IPS-20b (cell line): Measurements from ENCODE around the gene MMP2.

Experiments
- H3K27ac ChIP-seq: one replicate; pipeline ENCODE4 v1.5.1; 2013; ENCODE audit warnings: low read length
- H3K27me3 ChIP-seq: 2 replicates; pipeline ENCODE4 v1.6.1; 2013; ENCODE audit warnings: mild to moderate bottlenecking, low read length, inconsistent platforms; ENCODE audit not compliant: insufficient read depth
- H3K36me3 ChIP-seq: 2 replicates; pipeline ENCODE4 v1.6.1; 2013; ENCODE audit warnings: low read depth, mild to moderate bottlenecking, inconsistent platforms, low read length, moderate library complexity; ENCODE audit not compliant: insufficient read depth
- H3K4me1 ChIP-seq: 2 replicates; pipeline ENCODE4 v1.6.1; 2013; ENCODE audit warnings: mild to moderate bottlenecking, control low read depth, inconsistent platforms, low read length, moderate library complexity; ENCODE audit not compliant: insufficient read depth
- H3K4me3 ChIP-seq: 2 replicates; pipeline ENCODE4 v1.5.1; 2013; ENCODE audit warnings: mild to moderate bottlenecking, low read length, inconsistent platforms
- H3K9ac ChIP-seq: 2 replicates; pipeline ENCODE4 v1.6.1; 2013; ENCODE audit warnings: low read depth, mild to moderate bottlenecking, inconsistent platforms, low read length, moderate library complexity
- H3K9me3 ChIP-seq: 2 replicates; pipeline ENCODE4 v1.6.1; 2013; ENCODE audit warnings: mild to moderate bottlenecking, low read depth, low read length, inconsistent platforms; ENCODE audit not compliant: insufficient read depth

The MMP2 gene

DNA sequence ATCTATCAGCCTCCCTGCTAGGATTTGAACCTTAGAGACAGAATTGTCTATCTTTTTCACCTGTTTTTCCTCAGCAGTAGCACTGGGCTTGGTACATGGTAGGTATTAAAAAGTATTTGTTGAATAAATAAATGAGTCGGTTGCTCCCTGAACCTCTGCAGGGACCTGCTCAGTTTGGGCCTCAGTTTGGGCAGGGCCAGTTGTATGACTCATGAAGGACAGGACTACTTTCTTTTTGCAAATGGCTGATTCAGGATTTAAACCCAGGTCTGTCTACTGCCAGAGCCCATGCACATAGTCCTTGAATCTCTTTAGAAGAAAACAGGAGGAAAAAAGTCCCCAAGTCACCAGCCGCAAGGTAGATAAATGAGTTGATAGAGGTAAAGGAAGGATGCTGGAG is 3.1 kb downstream of the MMP2 start:
- Histone ChIP-seq H3K27me3 (peaks cover 40% of the 10 kb centered on the region), H3K4me3 (no peak overlapping the region), H3K27ac (no peak overlapping the region)

DNA sequence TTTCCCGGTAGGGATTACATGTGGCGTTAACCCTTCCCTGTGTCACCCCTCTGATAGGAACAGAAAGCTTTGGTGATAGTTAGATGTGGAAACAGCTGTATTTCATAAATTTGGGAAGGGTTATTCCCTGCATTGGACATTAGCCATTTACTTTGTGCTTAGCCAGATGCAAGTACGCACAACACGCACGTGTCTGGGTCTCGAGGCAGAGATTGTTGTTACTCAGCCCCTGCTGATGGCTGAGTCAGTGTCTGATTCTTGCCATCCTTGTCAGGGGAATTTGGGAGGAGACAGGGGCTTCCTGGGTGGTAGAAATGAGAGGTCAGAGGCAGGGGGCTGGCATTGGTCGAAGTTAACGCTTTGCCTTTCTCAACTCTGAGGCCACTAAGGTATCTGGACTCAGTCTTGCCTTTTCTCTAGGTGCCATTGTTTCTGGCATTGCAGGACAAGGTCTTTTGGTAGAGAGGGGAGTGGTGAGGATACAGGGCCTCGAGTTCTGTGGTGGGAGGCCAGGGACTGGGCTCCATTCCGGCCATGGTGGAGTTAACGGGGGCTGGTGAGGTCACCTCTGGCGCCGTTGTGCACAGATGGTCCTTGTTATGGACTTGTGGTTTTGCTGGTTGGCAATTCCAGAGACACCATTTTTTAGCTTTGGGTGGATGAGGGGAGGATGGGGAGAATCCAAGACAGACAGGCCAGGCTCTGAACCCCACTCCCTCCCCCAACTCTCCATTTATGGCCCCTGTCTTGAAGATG is 8.2 kb downstream of the MMP2 start:
- Histone ChIP-seq H3K36me3 (peaks cover 68% of the 10 kb centered on the region), H3K27me3 (no peaks in the 10 kb centered on the region), H3K9ac (no peak overlapping the region), H3K4me3 (no peak overlapping the region), H3K27ac (no peak overlapping the region), H3K4me1 (no peaks in the 10 kb centered on the region), H3K9me3 (no peaks in the 10 kb centered on the region)

More for the DNA sequence above, 3.1 kb downstream of the MMP2 start:
- H3K36me3 ChIP-seq, result peaks cover 36% of the 10 kb centered on the region; the same call in 1 of the 2 replicates
- no peaks in the 10 kb centered on the region for H3K9me3 ChIP-seq
- peaks cover 17% of the 10 kb centered on the region; the same call in 1 of the 2 replicates for H3K4me1 ChIP-seq
- H3K9ac ChIP-seq, result no peak overlapping the region

DNA sequence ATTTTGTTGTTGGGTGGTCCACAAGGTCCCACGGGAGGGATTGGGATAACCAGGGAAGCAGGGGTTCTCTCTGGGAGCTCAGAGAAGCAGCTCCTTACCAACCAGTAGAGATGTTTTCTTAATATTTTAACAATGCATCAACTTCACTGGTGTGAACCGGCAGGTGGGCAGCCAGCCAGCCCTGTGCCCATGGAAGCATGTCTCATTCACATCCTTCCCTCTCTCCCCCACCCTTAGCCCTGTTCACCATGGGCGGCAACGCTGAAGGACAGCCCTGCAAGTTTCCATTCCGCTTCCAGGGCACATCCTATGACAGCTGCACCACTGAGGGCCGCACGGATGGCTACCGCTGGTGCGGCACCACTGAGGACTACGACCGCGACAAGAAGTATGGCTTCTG is 9.3 kb downstream of the MMP2 start:
- no peaks in the 10 kb centered on the region for H3K4me1 ChIP-seq
- H3K4me3 ChIP-seq, result no peak overlapping the region
- H3K9me3 ChIP-seq, result no peaks in the 10 kb centered on the region
- H3K27ac ChIP-seq, result no peak overlapping the region
- peaks cover 66% of the 10 kb centered on the region for H3K36me3 ChIP-seq
- no peaks in the 10 kb centered on the region for H3K27me3 ChIP-seq
- no peak overlapping the region for H3K9ac ChIP-seq

DNA sequence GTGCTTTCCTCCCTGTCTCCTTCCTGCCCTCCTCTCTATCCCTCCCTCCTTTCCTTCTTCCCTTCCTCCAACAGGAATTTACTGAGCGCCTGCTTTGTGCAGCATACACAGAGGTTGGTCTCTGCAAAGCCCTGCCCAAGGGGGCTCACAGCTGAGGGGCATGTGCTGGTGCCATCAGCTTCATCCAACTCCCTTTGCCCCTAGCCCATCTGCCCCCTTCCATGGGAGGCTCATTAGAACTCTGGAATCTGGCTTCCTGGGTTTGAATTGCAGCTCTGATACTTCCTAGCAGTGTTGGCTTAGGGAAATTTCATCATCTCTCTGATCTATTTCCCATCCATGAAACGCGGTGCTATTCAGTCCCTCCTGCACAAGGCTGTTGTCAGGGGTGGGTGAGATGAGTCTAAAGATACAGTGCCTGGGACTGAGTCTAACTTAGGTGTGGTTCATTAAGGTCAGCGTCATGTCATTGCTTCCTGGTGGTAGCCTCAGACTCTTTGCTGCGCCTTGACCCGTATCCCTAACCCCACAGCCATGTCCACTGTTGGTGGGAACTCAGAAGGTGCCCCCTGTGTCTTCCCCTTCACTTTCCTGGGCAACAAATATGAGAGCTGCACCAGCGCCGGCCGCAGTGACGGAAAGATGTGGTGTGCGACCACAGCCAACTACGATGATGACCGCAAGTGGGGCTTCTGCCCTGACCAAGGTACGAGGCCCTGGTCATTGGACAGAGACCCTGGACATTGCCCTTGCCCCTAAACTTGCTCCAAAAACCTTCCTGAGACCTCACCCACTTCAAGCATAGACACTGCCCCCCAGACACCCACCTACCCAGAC is 10.3 kb downstream of the MMP2 start:
- no peaks in the 10 kb centered on the region for H3K9me3 ChIP-seq
- no peak overlapping the region for H3K4me3 ChIP-seq
- no peak overlapping the region for H3K9ac ChIP-seq
- H3K36me3 ChIP-seq, result peaks cover 62% of the 10 kb centered on the region
- no peak overlapping the region for H3K27ac ChIP-seq
- no peaks in the 10 kb centered on the region for H3K27me3 ChIP-seq
- H3K4me1 ChIP-seq, result no peaks in the 10 kb centered on the region

DNA sequence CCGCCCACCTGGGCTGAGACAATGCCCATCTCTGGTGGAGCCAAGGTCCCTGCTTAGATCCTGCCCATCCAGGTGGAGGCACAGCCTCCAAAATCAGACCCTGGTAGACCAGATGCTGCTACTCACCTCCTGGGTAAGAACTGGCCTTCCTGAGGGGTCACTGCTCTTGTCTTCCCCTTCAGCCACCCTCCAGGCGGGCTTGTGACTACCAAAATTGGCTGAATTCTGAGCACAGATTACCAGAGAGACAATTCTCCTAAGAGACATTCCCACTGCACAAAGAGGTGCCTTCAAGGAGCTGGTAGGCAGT is 10.9 kb downstream of the MMP2 start:
- peaks cover 56% of the 10 kb centered on the region for H3K36me3 ChIP-seq
- no peak overlapping the region for H3K27ac ChIP-seq
- no peak overlapping the region for H3K4me3 ChIP-seq
- H3K9me3 ChIP-seq, result no peaks in the 10 kb centered on the region
- no peak overlapping the region for H3K9ac ChIP-seq
- no peaks in the 10 kb centered on the region for H3K27me3 ChIP-seq
- H3K4me1 ChIP-seq, result no peaks in the 10 kb centered on the region

DNA sequence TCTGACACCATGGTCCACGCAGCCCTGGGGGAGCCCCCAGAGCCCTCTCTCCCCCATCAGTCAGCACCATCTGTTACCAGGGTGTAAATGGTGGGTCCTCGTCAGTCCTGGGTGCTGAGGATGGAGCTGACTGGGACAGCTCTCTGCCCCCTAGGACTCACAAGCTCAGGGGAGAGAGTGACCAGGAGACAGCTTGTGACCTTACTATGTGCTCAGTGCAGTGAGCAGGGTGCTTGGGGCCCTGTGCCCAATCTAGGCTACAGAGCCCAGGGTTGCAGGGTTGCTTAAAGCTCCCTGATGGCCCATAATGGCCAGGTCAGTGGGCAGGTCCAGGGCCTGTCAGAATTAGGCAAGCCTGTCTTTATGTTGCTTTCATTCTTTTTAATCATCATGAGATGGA is 11.3 kb downstream of the MMP2 start:
- Histone ChIP-seq H3K4me1 (no peaks in the 10 kb centered on the region), H3K9me3 (no peaks in the 10 kb centered on the region), H3K4me3 (no peak overlapping the region), H3K36me3 (peaks cover 52% of the 10 kb centered on the region), H3K27ac (no peak overlapping the region), H3K9ac (no peak overlapping the region), H3K27me3 (no peaks in the 10 kb centered on the region)

DNA sequence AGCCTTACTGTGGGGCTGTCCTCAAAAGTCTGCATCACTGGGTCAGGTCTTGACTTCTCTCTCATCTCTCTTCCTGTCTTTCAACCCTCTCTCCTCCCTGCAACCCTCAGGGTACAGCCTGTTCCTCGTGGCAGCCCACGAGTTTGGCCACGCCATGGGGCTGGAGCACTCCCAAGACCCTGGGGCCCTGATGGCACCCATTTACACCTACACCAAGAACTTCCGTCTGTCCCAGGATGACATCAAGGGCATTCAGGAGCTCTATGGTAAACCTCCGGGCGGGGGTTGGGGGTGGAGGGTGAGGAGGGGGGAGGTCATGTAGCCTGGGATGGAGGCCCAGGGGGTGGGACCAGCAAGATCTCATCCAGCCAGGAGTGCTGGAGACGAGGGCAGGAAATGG is 12.7 kb downstream of the MMP2 start:
- Histone ChIP-seq H3K4me3 (no peak overlapping the region), H3K9me3 (no peaks in the 10 kb centered on the region), H3K4me1 (no peaks in the 10 kb centered on the region), H3K36me3 (peaks cover 46% of the 10 kb centered on the region), H3K9ac (no peak overlapping the region), H3K27ac (no peak overlapping the region), H3K27me3 (no peaks in the 10 kb centered on the region)

DNA sequence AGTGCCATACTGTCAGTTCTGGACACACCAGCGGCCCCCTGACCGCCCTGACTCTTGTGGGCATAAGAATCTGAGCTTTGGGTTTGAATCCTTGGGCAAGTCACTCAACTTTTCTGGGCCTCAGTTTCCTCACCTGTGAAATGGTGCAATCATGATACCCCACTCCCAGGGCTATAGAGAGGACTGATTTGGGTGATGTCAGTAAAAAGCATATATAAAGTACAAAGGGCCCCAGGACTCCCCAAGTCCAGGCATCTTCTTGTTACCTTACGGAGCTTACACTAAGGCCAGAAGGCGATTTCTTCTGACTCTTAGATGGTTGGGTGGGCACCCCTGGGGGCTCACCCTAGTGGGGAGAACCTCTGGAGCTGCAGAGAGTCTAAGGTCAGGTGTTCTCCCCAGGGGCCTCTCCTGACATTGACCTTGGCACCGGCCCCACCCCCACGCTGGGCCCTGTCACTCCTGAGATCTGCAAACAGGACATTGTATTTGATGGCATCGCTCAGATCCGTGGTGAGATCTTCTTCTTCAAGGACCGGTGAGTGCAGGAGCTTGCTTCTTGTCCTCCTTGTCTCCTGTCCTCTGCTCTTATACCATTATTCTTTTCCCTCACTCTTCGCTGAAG is 13.9 kb downstream of the MMP2 start:
- H3K4me3 ChIP-seq, result no peak overlapping the region
- H3K9ac ChIP-seq, result no peak overlapping the region
- H3K9me3 ChIP-seq, result no peaks in the 10 kb centered on the region
- H3K36me3 ChIP-seq, result peaks cover 40% of the 10 kb centered on the region
- H3K27ac ChIP-seq, result no peak overlapping the region
- H3K4me1 ChIP-seq, result no peaks in the 10 kb centered on the region
- no peaks in the 10 kb centered on the region for H3K27me3 ChIP-seq

DNA sequence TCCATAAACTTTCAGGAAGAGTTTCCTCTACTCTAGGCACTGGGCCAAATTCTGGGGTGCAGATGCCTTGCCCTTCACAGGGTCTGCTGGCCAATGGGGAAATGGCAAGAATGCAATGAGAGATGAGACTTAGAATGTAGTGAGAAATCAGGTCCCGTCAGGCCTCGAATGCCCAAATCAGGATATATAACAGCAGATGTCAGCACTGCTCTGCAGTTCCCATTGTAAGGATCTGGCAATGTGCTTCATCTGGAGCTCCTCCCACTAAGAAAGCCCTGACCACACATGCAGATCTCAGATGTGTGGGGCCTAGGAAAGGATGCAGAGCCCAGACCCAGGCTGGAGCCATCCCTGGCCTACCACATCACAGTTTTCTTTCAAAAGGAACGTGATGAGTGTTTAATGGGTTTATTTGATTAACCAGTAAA is 16.0 kb downstream of the MMP2 start:
- Histone ChIP-seq H3K9ac (no peak overlapping the region), H3K9me3 (no peaks in the 10 kb centered on the region), H3K27me3 (no peaks in the 10 kb centered on the region), H3K27ac (no peak overlapping the region), H3K36me3 (peaks cover 28% of the 10 kb centered on the region; the same call in 1 of the 2 replicates), H3K4me3 (no peak overlapping the region), H3K4me1 (no peaks in the 10 kb centered on the region)

DNA sequence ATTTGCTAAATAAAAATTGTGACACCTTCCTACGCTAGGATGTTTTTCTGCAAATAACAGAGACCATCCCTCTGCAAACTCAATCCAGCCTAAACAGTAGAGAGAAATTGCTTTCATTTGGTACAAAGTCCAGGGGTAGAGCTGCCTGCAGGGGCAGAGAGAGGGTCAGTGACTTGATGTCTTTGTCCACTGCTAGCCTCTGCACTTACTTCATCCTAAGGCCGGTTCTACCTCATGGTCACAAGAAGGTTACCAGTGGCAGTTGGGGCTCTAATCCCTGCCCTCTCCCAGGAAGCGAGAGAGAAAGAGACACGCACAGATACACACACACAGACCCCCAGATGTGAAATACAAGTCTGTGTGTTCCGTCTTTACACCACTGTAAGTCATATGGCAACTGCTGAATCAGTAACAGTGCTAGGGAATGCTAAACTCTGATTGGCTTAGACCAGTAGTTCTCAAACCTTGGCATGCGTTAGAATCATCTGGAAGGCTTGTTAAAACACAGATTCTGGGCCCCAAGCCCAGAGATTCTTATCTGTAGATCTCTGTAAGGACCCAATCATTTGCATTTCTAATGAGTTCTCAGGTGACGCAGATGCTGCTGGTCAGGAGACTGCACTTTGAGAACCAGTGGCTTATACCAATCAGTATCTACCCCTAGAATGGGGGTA is 16.8 kb downstream of the MMP2 start:
- Histone ChIP-seq H3K36me3 (peaks cover 22% of the 10 kb centered on the region; the same call in 1 of the 2 replicates), H3K4me1 (no peaks in the 10 kb centered on the region), H3K9ac (no peak overlapping the region), H3K4me3 (no peak overlapping the region), H3K27ac (no peak overlapping the region), H3K27me3 (no peaks in the 10 kb centered on the region), H3K9me3 (no peaks in the 10 kb centered on the region)

DNA sequence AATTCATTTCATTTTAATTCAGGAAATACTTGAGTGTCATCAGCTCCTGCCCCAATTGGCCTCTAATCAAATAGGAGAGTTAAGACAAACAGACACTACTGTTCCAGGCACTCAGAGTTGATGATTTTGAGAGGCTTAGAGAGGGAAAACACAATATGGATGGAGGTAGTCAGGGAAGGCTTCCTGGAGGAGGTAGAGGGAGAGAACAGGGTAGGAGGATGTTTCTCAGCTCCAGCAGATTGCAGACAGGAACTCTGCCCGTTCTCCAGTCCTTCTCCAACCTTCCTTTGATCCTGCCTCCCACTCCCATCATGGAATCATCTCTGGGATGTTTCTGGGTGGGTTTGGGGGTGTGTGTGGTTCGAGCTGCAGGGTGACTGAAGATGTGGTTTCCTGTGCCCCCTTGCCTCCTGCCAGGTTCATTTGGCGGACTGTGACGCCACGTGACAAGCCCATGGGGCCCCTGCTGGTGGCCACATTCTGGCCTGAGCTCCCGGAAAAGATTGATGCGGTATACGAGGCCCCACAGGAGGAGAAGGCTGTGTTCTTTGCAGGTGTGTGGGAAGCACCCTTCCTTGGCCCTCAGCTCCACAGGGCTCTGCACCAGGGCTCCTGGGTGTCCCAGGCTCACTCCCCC is 17.6 kb downstream of the MMP2 start:
- Histone ChIP-seq H3K4me3 (no peak overlapping the region), H3K9me3 (no peaks in the 10 kb centered on the region), H3K9ac (no peak overlapping the region), H3K36me3 (peaks cover 22% of the 10 kb centered on the region; the same call in 1 of the 2 replicates), H3K27ac (no peak overlapping the region), H3K4me1 (no peaks in the 10 kb centered on the region), H3K27me3 (no peaks in the 10 kb centered on the region)
